Thymus (tissue), 11 donors: ENCODE results near the gene RERG. TPM values are rescaled to one million over a fixed set of nuclear protein-coding genes. Genes with fewer than 3 reads are reported as not detected.

Source experiments
- DNase-seq, 9 donors: peaks; one replicate each; pipeline ENCODE4 v3.0.0-alpha.2; 2013; ENCODE audit warnings: low spot score in 9 of 9, low read depth in 6 of 9, missing footprints in 1 of 9
- H3K27ac ChIP-seq, 2 donors: one replicate each; pipeline ENCODE4 v1.5.1; 2013; ENCODE audit warnings: control low read depth in 1 of 2, low read depth in 1 of 2, low read length in 1 of 2, mild to moderate bottlenecking in 1 of 2, moderate library complexity in 1 of 2
- H3K27me3 ChIP-seq, 2 donors: one replicate each; pipeline ENCODE4 v1.5.1; 2013; ENCODE audit warnings: low read length in 1 of 2; ENCODE audit not compliant: control insufficient read depth in 2 of 2, insufficient read depth in 1 of 2
- H3K36me3 ChIP-seq, 2 donors: one replicate each; pipeline ENCODE4 v1.5.1; 2013; ENCODE audit warnings: low read length in 1 of 2, mild to moderate bottlenecking in 1 of 2, moderate library complexity in 1 of 2; ENCODE audit not compliant: control insufficient read depth in 2 of 2, insufficient read depth in 2 of 2
- H3K4me1 ChIP-seq, 2 donors: one replicate each; pipeline ENCODE4 v1.5.1; 2013; ENCODE audit warnings: low read length in 2 of 2; ENCODE audit not compliant: control insufficient read depth in 2 of 2, insufficient read depth in 2 of 2
- H3K4me3 ChIP-seq, 2 donors: one replicate each; pipeline ENCODE4 v1.5.1; 2013; ENCODE audit warnings: low read length in 2 of 2, control low read depth in 1 of 2, mild to moderate bottlenecking in 1 of 2
- H3K9me3 ChIP-seq, 2 donors: one replicate each; pipeline ENCODE4 v1.5.1; 2013; ENCODE audit warnings: low read length in 1 of 2, mild to moderate bottlenecking in 1 of 2; ENCODE audit not compliant: control insufficient read depth in 2 of 2, insufficient read depth in 1 of 2
- WGBS: extraction: QIAGEN DNeasy Blood & Tissue Kit; methylation state at CpG from one replicate; pipeline ENCODE4 v1.1.7; 2013; 5-methylcytosine and 5-hydroxymethylcytosine counted together
- polyA plus RNA-seq: library from polyadenylated mRNA; stranded (reverse); fragments of 200-250 nt; gene quantifications from one replicate; pipeline ENCODE4 v1.2.3, GENCODE V29; 2013
- total RNA-seq: library from RNA; stranded (reverse); fragments of 120-200 nt; gene quantifications from one replicate; pipeline ENCODE4 v1.2.4, GENCODE V29; 2013
- donor health status: healthy.

RERG gene
- total and polyA plus RNA-seq, 2 donors: 1.4 to 3.1 TPM

DNA sequence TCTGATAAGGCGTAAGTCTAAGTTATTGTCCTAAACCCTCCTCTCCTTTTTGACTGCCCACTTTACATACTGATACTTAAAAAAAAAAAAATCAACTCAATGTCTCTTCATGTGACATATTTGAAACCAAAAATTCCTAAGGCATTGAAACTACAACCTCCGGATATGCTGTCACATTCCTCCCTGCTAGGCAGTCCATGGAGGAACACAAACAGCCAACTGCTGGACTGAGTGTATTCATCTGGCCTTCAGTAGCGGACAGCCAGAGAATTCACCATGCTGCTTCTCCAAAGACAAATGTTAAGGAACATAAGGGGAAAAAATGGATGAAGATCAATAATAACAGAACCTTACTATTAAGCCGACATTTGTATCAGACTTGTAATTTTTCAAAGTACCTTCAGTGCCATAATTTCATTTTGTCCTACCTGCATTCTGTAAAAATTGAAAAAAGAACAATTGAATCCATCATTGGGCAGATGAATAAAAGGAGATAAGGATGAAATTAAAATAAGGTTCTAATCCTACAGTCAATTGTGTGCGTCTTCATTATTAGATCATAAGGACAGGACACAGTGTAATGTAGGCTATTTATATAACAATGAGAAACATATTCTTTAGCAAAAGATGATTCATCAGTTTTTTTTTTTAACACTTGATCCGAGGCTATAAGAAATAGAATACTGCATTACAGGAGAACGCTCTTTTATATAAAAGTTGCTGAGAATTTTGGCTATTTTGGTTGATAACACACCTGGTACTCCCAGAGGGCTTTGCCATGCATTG is 12.2 kb downstream of the RERG start:
- H3K9me3 ChIP-seq: no peaks in the 10 kb centered on the region
- no peak overlapping the region for H3K4me3 ChIP-seq
- no peak for DNase-seq
- no peaks in the 10 kb centered on the region for H3K27me3 ChIP-seq
- no peak overlapping the region for H3K27ac ChIP-seq
- H3K36me3 ChIP-seq: no peaks in the 10 kb centered on the region
- no peaks in the 10 kb centered on the region for H3K4me1 ChIP-seq
- 90% methylated on average over 7 of the region's 7 CpGs for WGBS

GRCh38 chr12:15208140-15208539 is 13.1 kb downstream of the RERG start:
- H3K4me1 ChIP-seq: no peaks in the 10 kb centered on the region
- H3K27ac ChIP-seq: no peak overlapping the region

DNA sequence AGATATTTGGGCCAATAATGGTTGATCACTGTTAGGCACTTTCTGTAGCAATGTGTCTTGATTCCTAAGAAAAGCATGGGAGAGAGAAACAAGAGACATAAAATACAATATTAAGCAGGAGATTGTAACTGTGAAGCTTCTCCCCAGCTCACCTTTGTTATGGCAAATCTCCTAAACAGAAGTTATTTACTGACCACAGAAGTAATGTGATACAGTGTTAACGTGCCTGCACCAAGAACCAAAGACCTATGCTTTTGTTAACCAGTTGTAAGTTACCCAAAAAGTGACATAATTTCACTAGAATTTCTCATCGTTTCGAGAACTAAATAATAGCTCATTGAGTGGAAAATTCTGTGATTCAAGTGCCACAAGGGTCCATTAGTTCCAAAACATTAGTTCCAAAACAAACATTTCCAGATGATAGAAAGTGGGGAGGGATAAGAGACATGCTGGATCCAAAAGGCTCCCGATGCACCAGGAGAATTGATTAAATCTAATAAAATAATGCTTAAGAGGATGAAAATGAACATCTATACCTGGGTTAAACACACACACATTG is 14.3 kb downstream of the RERG start:
- no peaks in the 10 kb centered on the region for H3K27me3 ChIP-seq
- no peaks in the 10 kb centered on the region for H3K4me1 ChIP-seq
- H3K27ac ChIP-seq: no peak overlapping the region
- no peak overlapping the region for H3K4me3 ChIP-seq
- H3K9me3 ChIP-seq: no peaks in the 10 kb centered on the region
- H3K36me3 ChIP-seq: no peaks in the 10 kb centered on the region
- DNase-seq: no peak
- 92% methylated on average over 4 of the region's 4 CpGs for WGBS

More at GRCh38 chr12:15208140-15208539, 13.1 kb downstream of the RERG start:
- no peaks in the 10 kb centered on the region for H3K27me3 ChIP-seq
- no peaks in the 10 kb centered on the region for H3K9me3 ChIP-seq
- 93% methylated on average over 2 of the region's 2 CpGs for WGBS
- H3K4me3 ChIP-seq: no peak overlapping the region
- DNase-seq: no peak
- no peaks in the 10 kb centered on the region for H3K36me3 ChIP-seq

GRCh38 chr12:15206338-15206737 is 14.9 kb downstream of the RERG start:
- Histone ChIP-seq H3K36me3 (no peaks in the 10 kb centered on the region), H3K9me3 (no peaks in the 10 kb centered on the region), H3K4me3 (no peak overlapping the region), H3K4me1 (no peaks in the 10 kb centered on the region), H3K27me3 (no peaks in the 10 kb centered on the region), H3K27ac (no peak overlapping the region)
- whole genome bisulfite sequencing: 91% methylated on average over 4 of the region's 4 CpGs
- DNase-seq: no peak

- DNase-seq: no peak
- no peaks in the 10 kb centered on the region for H3K36me3 ChIP-seq
- no peak overlapping the region for H3K27ac ChIP-seq
- no peaks in the 10 kb centered on the region for H3K27me3 ChIP-seq
- H3K4me1 ChIP-seq: no peaks in the 10 kb centered on the region
- no peak overlapping the region for H3K4me3 ChIP-seq
- H3K9me3 ChIP-seq: no peaks in the 10 kb centered on the region
- 94% methylated on average over 8 of the region's 8 CpGs for WGBS
These were observed 15.7 kb downstream of the RERG start for GRCh38 chr12:15205341-15206010.

- no peaks in the 10 kb centered on the region for H3K27me3 ChIP-seq
- no peak overlapping the region for H3K27ac ChIP-seq
- no peaks in the 10 kb centered on the region for H3K4me1 ChIP-seq
- no peaks in the 10 kb centered on the region for H3K36me3 ChIP-seq
- H3K4me3 ChIP-seq: no peak overlapping the region
- DNase-seq: no peak
- H3K9me3 ChIP-seq: no peaks in the 10 kb centered on the region
These were observed 19.8 kb downstream of the RERG start for GRCh38 chr12:15201456-15201855.

- Histone ChIP-seq H3K36me3 (no peaks in the 10 kb centered on the region), H3K9me3 (no peaks in the 10 kb centered on the region), H3K27ac (no peak overlapping the region), H3K27me3 (no peaks in the 10 kb centered on the region), H3K4me3 (no peak overlapping the region), H3K4me1 (no peaks in the 10 kb centered on the region)
- no peak for DNase-seq
- WGBS: 97% methylated on average over 1 of the region's 1 CpG
These were observed 20.2 kb downstream of the RERG start for GRCh38 chr12:15201056-15201455.

DNA sequence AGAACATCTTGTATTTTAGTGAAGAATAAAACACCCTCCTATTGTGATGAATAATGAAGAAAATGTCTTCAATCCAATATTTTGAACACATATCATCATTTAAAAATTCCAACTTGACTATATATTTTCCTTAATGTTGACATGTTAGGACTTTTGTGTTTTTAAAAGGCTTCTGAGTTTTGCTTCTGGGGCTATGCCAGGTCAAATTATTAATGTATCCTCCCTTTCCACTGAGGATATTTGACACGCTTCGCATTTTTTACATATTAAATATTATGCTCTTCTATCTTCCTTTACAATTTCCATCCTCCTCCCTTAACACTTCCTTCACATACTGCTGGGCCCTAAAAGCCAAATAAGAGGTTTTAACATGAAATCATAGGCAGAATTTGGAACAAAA is 20.6 kb downstream of the RERG start:
- H3K9me3 ChIP-seq: no peaks in the 10 kb centered on the region
- H3K4me1 ChIP-seq: no peaks in the 10 kb centered on the region
- no peaks in the 10 kb centered on the region for H3K27me3 ChIP-seq
- H3K27ac ChIP-seq: no peak overlapping the region
- DNase-seq: no peak
- 95% methylated on average over 2 of the region's 2 CpGs for WGBS
- H3K4me3 ChIP-seq: no peak overlapping the region
- no peaks in the 10 kb centered on the region for H3K36me3 ChIP-seq

DNA sequence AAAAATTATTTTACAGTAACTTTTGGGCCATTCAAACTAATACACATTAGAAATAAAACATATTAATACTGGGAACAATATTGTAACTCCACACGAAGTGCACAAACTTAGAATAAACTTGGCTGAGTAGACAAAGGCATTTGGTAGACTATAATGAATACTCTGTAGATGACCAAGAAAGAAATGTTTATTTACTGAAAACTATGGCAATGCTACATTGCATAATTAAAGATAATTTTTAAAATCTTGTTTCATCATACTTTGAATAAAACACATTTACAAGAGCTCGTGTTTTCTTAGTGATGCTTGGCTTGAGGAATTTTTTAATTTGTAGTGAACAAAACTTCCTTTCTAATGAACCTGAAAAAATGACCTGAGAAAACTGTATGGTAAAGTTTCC is 21.3 kb downstream of the RERG start:
- H3K4me1 ChIP-seq: no peaks in the 10 kb centered on the region
- no peak overlapping the region for H3K4me3 ChIP-seq
- no peak overlapping the region for H3K27ac ChIP-seq
- WGBS: 91% methylated on average over 2 of the region's 2 CpGs
- H3K36me3 ChIP-seq: no peaks in the 10 kb centered on the region
- no peaks in the 10 kb centered on the region for H3K27me3 ChIP-seq
- DNase-seq: no peak
- H3K9me3 ChIP-seq: no peaks in the 10 kb centered on the region
